NCI-H345 (cell line): Measurements from ENCODE around the gene GPHB5.
"Not testable (repeated sequence)": the region's sequence is repeated elsewhere in the genome, so short reads cannot be mapped to it uniquely, and the experiment has no call there.

Source experiments
- DNase-seq: peaks from one replicate; lab custom pipeline; 2025; lab: John Stamatoyannopoulos, UW

GPHB5 gene

DNA sequence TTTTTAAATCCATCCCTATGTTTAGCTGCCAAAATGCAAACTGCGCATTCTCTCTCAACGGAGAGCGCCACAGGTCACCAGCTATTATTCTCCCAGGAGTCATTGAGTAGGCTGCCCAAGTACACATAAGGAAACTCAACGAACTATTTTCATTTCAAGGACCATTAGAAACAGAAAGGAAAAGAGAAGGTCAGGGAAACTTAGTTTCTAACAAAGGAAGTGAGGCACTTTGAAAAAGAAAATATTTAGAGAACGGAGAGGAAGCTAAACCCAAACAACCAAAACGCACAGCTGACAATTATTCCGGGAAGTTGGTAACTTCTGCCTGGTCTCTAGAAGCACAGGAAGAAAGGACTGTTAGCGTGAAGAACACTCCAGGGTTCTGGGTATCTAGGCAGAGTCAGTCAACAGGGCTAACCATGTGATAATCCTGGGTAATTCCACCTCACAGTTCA, 23.5 kb downstream of the GPHB5 start:
- DNase-seq, result no peak

DNA sequence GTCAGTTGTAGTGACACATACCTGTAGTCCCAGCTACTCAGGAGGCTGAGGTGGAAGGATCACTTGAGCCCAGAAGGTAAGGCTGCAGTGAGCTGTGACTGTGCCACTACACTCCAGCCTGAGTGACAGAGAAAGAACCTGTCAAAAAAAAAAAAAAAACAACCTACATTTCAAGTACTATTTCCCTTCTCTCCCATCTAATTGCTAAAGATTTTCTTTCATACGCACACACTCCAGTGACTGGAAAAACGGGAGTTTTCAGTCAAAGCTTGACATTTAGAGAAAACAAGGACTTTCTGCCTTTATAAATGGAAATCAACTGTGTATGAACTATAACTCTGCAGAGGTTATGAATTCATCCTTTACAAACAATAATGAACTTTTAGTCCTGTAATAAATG, 25.9 kb downstream of the GPHB5 start:
- no peak for DNase-seq

DNA sequence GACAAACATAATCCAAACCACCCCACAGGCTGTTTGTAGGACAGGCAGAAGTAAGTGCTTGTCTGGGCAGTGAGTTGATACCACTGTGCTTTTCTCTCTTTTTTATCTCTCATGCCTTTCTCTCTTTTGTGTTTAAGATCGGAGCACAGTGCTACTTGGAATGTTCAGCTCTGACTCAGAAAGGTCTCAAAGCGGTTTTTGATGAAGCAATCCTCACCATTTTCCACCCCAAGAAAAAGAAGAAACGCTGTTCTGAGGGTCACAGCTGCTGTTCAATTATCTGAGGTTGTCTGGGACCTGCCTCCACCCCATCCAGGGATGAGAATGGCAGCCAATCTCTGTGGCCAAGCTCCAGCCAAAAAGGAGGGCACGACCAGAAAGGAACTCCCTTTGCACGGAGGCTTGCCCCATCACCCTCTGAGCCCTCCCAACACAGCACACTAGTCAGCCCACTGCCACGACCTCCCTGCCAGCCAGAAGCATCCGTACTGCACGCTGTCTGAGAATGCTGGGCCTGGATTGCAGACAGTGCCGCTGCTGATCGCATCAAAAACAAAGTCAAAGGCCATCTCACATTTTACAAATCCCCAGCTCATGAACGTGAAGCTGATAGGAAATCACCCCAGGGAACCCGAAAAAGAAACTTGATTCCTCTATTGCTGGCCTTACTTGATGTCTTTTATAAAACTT, 27.8 kb downstream of the GPHB5 start:
- DNase-seq, result no peak

DNA sequence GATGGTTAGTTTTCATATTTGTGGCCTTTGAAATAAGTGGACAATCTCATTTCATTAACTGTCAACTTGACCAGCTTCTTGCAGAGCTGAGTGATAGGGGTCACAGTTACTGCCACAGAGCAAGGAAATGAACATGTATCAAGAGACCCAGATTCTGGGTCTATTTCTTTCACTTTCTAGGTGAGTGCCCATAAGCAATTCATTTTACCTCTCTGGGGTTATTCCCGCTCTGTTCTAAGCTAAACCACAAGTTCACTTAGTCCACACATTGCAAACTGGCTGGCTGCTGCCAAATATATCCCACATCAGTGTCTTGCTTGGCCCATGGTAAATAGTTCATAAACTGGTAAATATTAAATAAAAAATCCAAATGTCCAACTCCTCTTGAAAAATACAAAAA, 29.9 kb downstream of the GPHB5 start:
- no peak for DNase-seq

GRCh38 chr14:63287666-63288483, 30.9 kb downstream of the GPHB5 start:
- no peak for DNase-seq

- peak; percentile 74 for DNase-seq
Observed at GRCh38 chr14:63286071-63286470, 32.7 kb downstream of the GPHB5 start.

- DNase-seq, result no peak
Observed at GRCh38 chr14:63283884-63284248, 34.9 kb downstream of the GPHB5 start.

- DNase-seq, result no peak
Observed at GRCh38 chr14:63282997-63283883, 35.5 kb downstream of the GPHB5 start.

- DNase-seq, result not testable (repeated sequence)
Observed at GRCh38 chr14:63279933-63280332, 38.8 kb downstream of the GPHB5 start.

DNA sequence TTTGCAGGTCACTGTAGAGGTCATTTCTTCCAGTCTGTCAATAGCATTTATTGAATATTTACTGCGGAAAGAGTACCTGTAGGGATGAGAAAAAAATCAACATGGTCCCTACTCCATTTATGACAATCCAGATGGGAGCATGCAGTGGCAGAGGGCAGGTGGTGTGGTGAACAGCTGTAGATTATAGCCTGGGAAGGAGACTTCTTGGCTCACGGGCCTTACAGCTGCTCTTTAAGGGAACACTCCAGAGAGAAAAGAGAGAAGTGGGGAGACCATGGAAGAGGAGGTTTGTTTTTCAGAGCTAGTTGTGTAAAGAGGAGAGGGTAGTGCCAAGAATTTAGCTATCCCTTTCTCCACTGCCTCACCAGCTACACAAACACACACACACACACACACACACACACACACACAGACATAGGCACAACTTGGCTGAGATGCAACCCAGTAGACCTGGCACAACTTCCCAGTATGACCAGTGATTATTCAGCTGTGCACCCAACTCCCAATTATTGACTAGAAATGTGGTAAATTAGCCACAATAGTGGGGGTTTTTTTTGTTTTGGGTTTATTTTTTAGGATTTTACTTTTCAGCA, 41.0 kb downstream of the GPHB5 start:
- peak; percentile 59 for DNase-seq

GRCh38 chr14:63276492-63277342, 42.0 kb downstream of the GPHB5 start:
- DNase-seq, result peak; percentile 69

- peak; percentile 92 for DNase-seq
Observed at GRCh38 chr14:63276016-63276415, 42.7 kb downstream of the GPHB5 start.

DNA sequence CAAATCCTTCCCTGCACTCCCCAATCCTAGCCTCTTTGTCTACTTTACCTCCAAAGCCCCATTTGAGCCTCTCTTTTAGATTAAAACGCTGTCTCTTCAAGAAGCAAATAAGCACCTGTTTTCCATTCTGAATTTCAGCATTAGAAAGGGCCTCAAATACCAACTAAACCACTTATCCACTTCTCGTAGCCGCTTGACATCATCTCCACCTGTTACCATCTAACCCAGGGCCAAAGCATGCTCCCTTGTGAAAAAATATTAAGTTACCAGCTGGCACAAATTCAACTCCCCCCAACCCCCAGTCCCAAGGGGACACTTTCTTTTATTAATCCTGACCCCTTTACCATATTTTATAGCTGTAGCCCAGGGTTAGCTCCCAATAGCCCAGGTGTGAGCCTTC, 43.1 kb downstream of the GPHB5 start:
- peak; percentile 92 for DNase-seq

DNA sequence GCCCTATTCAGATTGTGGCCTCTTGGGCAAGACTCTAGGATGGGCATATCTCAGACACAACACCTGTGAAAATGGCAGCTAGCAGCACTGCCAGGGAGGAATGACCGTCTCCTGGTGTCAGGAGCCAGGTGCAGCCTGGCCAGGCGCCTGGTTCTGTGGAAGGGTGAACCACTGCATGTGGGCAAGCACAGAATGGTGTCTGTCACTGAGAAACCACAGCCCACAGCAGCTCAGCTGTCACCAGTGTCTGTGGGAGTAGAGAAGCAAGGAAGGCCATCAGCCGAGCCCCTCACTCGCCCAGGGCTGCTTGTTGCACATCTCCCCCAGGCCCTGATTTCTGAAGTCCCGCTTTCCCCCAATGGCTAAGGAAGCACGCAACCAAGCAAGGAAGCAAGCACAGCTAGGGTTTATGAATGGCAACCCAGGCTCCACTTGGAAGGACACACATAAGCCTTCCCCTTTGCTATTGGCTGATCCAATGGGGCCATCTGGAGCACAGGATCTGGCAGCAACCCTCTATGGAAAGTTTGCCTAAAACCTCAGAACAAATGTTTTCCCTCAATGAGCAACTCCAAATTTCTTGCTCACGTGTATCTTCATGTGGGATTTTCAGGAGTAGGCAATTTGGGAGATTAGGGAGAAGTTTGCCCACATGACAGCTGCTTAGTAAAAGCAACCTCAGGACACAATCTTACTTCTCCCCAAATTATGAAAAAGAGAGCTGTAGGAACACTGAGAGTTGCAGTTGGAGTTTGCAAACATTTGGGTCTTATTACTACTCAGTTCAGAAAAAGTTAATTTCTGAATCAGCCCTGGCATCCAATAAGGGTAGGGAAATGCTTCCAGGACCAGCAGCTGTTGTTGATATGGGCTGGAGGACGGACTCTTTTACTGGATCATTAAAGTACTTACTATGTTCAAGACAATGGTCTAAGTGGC, 44.7 kb downstream of the GPHB5 start:
- no peak for DNase-seq

DNA sequence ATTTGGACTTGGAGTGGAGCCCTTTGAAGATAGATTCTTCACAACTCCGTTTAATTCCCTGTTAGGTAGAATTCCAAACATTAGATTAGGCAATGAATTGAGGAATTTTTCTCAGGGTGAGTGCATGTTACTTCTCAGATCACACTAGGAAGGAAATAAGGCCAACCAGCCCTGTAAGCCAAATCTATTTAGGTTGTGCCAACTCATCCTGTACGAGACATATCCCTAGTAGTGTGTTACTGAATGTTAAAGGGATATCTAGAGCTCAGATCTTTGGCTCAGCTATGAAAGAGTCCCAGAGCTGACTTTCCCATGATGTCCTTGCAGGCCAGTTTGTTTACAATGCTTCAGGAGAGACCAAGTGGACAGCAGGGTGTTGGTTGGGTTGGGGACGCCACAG, 45.6 kb downstream of the GPHB5 start:
- no peak for DNase-seq

DNA sequence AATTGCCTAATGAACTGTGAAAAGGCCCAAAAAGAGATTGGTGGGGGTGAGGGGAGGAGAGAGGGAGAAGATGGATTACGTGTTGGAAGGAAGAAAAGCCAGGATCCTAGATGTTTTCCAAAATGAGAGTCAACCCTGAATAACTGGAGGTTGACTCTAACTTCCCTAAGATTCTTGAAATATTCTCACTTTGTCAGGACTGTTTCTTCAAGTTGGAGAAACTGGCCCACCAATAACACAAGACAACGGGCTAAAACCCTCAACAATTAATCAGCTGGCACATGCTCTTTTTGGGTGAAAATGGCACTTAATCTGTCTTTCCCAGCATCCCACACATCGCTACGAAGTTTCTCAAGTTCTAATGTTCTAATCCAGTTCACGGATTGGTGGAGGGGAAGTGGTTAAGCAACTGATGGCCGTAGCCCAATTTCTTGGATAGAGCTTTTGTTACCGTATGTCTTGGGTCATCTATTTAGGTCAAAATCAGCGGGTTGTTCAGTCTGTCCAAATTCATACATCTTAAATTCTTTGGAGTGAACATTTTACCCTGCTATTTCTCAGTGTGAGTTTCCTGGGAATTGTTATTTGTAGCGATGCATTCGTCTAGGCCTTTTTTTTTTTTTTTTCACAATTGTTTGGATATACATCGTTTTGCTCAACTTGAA, 49.0 kb downstream of the GPHB5 start:
- no peak for DNase-seq

DNA sequence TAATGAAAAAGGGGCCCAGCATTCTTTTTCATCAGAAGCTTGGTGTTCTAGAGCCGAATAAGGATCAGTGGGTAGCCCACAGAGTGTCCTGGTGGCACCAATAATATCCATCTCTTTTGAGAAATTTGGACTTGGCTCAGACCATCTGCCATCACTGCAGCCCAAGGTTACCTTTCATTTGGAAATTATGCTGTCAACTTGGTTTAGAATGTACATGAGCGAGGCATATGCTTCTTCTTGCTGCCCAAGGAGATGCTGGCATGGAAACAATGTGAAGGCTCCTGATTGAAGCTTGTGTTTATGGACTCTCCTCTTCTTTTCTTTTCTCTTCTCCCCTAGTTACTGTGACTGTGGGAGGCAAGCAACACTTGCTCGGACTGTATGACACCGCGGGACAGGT, 50.0 kb downstream of the GPHB5 start:
- no peak for DNase-seq

- no peak for DNase-seq
Observed at GRCh38 chr14:63267171-63267570, 51.6 kb downstream of the GPHB5 start.

DNA sequence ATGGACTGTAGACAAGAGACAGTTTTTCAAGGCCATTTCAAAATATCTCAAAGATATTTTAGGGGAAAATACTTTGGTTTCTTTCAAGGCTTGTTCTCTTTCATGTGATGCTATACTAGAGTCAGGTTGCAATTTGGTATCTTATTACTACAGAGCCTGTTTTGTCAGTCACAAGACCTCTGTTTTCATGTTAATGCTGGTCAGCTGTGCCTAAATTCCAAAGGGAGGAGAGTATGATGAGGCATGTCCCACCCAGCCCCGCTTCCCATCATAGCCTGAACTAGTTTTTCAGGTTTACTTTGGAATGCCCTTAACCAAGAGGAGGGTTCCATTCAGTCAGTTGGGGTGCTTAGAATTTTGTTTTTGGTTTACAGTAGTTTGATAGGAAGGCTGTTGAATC, 52.6 kb downstream of the GPHB5 start:
- DNase-seq, result no peak
